Stomach (tissue), 4 donors: ENCODE results near the gene SMIM1.

Experiments used
- POLR2A ChIP-seq, 4 donors: fragments of 450-650 bp; IDR thresholded peaks; one replicate each; pipeline ENCODE4 v1.6.1; 2016; ENCODE audit warnings: antibody characterized with exemption in 4 of 4, control low read depth in 2 of 4, mild to moderate bottlenecking in 1 of 4, moderate library complexity in 1 of 4
- POLR2AphosphoS5 ChIP-seq, 3 donors: sonication (generic); formaldehyde crosslinking; IDR thresholded peaks; one replicate each; pipeline ENCODE4 v1.6.1; 2016; ENCODE audit warnings: antibody characterized with exemption in 3 of 3
- TF ChIP-seq, protein P1 (sequence below), 7 experiments: fragments of 450-650 bp in 4 of 7; fragments of 200-600 bp in 3 of 7; sonication (generic) in 3 of 7; IDR thresholded peaks; one replicate each; pipeline ENCODE4 v1.5.1; 2016 to 2019; ENCODE audit warnings: antibody characterized with exemption in 7 of 7, control low read depth in 2 of 7, mild to moderate bottlenecking in 1 of 7

GRCh38 chr1:3725366-3725765 lies 47.2 kb upstream of the SMIM1 start:
- TF ChIP-seq POLR2A (IDR thresholded peaks at IDR 0.05): no peak
- TF ChIP-seq, protein P1, sequence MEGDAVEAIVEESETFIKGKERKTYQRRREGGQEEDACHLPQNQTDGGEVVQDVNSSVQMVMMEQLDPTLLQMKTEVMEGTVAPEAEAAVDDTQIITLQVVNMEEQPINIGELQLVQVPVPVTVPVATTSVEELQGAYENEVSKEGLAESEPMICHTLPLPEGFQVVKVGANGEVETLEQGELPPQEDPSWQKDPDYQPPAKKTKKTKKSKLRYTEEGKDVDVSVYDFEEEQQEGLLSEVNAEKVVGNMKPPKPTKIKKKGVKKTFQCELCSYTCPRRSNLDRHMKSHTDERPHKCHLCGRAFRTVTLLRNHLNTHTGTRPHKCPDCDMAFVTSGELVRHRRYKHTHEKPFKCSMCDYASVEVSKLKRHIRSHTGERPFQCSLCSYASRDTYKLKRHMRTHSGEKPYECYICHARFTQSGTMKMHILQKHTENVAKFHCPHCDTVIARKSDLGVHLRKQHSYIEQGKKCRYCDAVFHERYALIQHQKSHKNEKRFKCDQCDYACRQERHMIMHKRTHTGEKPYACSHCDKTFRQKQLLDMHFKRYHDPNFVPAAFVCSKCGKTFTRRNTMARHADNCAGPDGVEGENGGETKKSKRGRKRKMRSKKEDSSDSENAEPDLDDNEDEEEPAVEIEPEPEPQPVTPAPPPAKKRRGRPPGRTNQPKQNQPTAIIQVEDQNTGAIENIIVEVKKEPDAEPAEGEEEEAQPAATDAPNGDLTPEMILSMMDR (IDR thresholded peaks at IDR 0.05): no peak
- TF ChIP-seq POLR2AphosphoS5 (IDR thresholded peaks at IDR 0.05): no peak
